ENCODE data around the gene RING1.

RING1 gene

GRCh38 chr6:33193619-33194018, 14.7 kb upstream of the RING1 start:
- DNase-seq, result peak; percentile 50

- no peak for DNase-seq
Measured at GRCh38 chr6:33194431-33194979, 13.8 kb upstream of the RING1 start.

GRCh38 chr6:33195304-33196165, 12.8 kb upstream of the RING1 start:
- DNase-seq, result no peak

- no peak for DNase-seq
Measured at GRCh38 chr6:33197431-33198048, 10.8 kb upstream of the RING1 start.

- peak; percentile 20 for DNase-seq
Measured at GRCh38 chr6:33198159-33198852, 10.0 kb upstream of the RING1 start.

GRCh38 chr6:33198853-33199436, 9.4 kb upstream of the RING1 start:
- peak; percentile 25 for DNase-seq

GRCh38 chr6:33199687-33200218, 8.5 kb upstream of the RING1 start:
- no peak for DNase-seq

- DNase-seq, result peak; percentile 99
Measured at GRCh38 chr6:33200219-33201146, 7.8 kb upstream of the RING1 start, which contains the start of the genes RXRB and SLC39A7. Gene RXRB, minus strand, starts transcription at chr6:33200665. Its CDS starts 189 bp downstream, at chr6:33200476. Gene SLC39A7, plus strand, starts transcription at chr6:33200867. Its CDS starts 379 bp downstream, at chr6:33201246.

GRCh38 chr6:33201147-33201545, 7.2 kb upstream of the RING1 start:
- DNase-seq, result no peak

- peak; percentile 15 for DNase-seq
Measured at GRCh38 chr6:33201935-33202334, 6.4 kb upstream of the RING1 start.

GRCh38 chr6:33202799-33203198, 5.5 kb upstream of the RING1 start:
- no peak for DNase-seq

GRCh38 chr6:33203443-33204164, 4.7 kb upstream of the RING1 start:
- DNase-seq, result peak; percentile 13

GRCh38 chr6:33204165-33204414, 4.2 kb upstream of the RING1 start:
- no peak for DNase-seq

GRCh38 chr6:33204415-33205190, 3.7 kb upstream of the RING1 start, which contains the start of gene HSD17B8:
Gene HSD17B8, plus strand, starts transcription at chr6:33204655. Its CDS starts 14 bp downstream, at chr6:33204669.
- peak; percentile 93 for DNase-seq

- peak; percentile 31 for DNase-seq
Measured at GRCh38 chr6:33205191-33206026, 2.9 kb upstream of the RING1 start.

- DNase-seq, result peak; percentile 28
Measured at GRCh38 chr6:33206027-33206863, 2.1 kb upstream of the RING1 start.

- peak; percentile 48 for DNase-seq
Measured at GRCh38 chr6:33206864-33207551, 1.3 kb upstream of the RING1 start.
